OCI-LY1 (cell line): ENCODE measurements around the gene CEP57L1.

Experiments
- H2AFZ ChIP-seq: fragments of 200-600 bp; sonication (generic), shearing (Covaris generic); 2 replicates; pipeline ENCODE4 v1.6.0; 2014; ENCODE audit warnings: antibody characterized with exemption, mild to moderate bottlenecking, low read length
- H3F3A ChIP-seq: fragments of 200-600 bp; sonication (generic), shearing (Covaris generic); 2 replicates; pipeline ENCODE4 v1.6.0; 2014; ENCODE audit warnings: mild to moderate bottlenecking, antibody characterized with exemption, low read length, moderate library complexity; ENCODE audit not compliant: insufficient read depth
- H3K27ac ChIP-seq: fragments of 200-600 bp; sonication (generic); 2 replicates; pipeline ENCODE4 v1.5.1; 2014; ENCODE audit warnings: low read length, mixed run types, mild to moderate bottlenecking, low read depth; ENCODE audit not compliant: poor library complexity, severe bottlenecking
- H3K27me3 ChIP-seq: fragments of 200-600 bp; sonication (generic); 2 replicates; pipeline ENCODE4 v1.6.0; 2014; ENCODE audit warnings: antibody characterized with exemption, mild to moderate bottlenecking, low read length, moderate library complexity; ENCODE audit not compliant: insufficient read depth
- H3K36me3 ChIP-seq: fragments of 200-600 bp; sonication (generic); 2 replicates; pipeline ENCODE4 v1.6.1; 2014; ENCODE audit warnings: mild to moderate bottlenecking, antibody characterized with exemption, low read length, moderate library complexity, mixed read lengths; ENCODE audit not compliant: insufficient read depth
- H3K4me1 ChIP-seq: fragments of 200-600 bp; sonication (generic); 2 replicates; pipeline ENCODE4 v1.5.1; 2014; ENCODE audit warnings: mild to moderate bottlenecking, low read length, moderate library complexity; ENCODE audit not compliant: insufficient read depth, severe bottlenecking
- H3K4me2 ChIP-seq: fragments of 200-600 bp; sonication (generic), shearing (Covaris generic); 2 replicates; pipeline ENCODE4 v1.6.1; 2014; ENCODE audit warnings: low read length
- H3K4me3 ChIP-seq: fragments of 200-600 bp; sonication (generic); 2 replicates; pipeline ENCODE4 v1.5.1; 2014; ENCODE audit warnings: low read length, low read depth, mild to moderate bottlenecking, mixed read lengths; ENCODE audit not compliant: poor library complexity, severe bottlenecking
- H3K79me2 ChIP-seq: fragments of 200-600 bp; shearing (Covaris generic); 2 replicates; pipeline ENCODE4 v1.6.1; 2016; ENCODE audit warnings: mixed run types, low read length, mixed read lengths; ENCODE audit not compliant: insufficient read depth
- H3K9ac ChIP-seq: fragments of 200-600 bp; sonication (generic), shearing (Covaris generic); 2 replicates; pipeline ENCODE4 v1.6.1; 2014; ENCODE audit warnings: mild to moderate bottlenecking, low read length, mixed read lengths
- H3K9me2 ChIP-seq: fragments of 200-600 bp; sonication (generic), shearing (Covaris generic); 2 replicates; pipeline ENCODE4 v1.6.1; 2014; ENCODE audit warnings: low read depth, mild to moderate bottlenecking, low read length, mixed read lengths
- H3K9me3 ChIP-seq: fragments of 200-600 bp; shearing (Covaris generic); 2 replicates; pipeline ENCODE4 v1.6.1; 2014; ENCODE audit warnings: low read length, mixed read lengths
- H4K20me1 ChIP-seq: fragments of 200-600 bp; sonication (generic), shearing (Covaris generic); 2 replicates; pipeline ENCODE4 v1.6.0; 2016; ENCODE audit warnings: mild to moderate bottlenecking, low read length; ENCODE audit not compliant: insufficient read depth
- EZH2 ChIP-seq: fragments of 200-600 bp; sonication (generic), shearing (Covaris generic); IDR thresholded peaks from 2 replicates; pipeline ENCODE4 v1.8.0; 2017; ENCODE audit warnings: borderline replicate concordance, mixed run types, mild to moderate bottlenecking, antibody characterized with exemption, low read length, moderate library complexity, mixed read lengths
- TF ChIP-seq, protein P1 (sequence below): fragments of 200-600 bp; sonication (generic), shearing (Covaris generic); IDR thresholded peaks from 2 replicates; pipeline ENCODE4 v1.5.1; 2017; ENCODE audit warnings: mild to moderate bottlenecking, antibody characterized with exemption, low read length, moderate library complexity, mixed read lengths

CEP57L1 gene

DNA sequence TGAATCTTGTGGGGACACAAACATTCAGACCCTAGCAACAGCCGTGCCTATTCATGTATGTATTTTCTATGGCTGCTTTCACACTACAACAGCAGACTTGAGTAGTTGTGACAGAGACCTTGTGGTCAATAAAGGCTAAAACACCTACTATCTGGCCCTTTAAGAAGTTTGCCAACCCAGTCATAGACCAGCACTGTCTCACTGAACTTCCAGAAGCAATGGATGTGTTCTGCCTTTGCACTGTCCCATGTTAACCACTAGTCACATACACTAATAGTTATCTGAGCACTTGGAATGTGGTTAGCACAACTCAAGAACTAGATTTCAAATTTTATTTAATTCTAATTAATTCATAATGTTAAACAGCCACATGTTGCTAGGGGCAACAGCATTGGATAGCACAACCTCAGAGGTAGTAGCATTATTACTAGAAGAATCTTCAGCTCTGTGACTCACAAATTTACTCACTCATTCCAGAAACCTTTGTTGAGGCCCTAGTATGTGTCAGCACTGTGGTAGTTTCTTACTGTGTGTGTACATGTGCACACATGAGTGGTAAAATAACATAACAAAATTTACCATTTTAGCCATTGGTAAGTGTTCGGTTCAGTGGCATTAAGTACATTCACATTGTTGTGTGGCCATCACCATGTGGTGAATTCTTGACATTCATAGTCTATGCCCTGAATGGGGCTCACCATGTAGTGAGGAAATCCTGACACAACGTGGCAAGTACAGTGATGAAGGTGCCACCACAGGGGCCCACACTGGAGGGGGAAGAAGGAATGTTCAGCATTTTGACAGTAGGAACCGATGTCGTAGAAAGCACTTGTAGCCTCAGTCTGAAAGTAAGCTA lies 107.3 kb downstream of the CEP57L1 start:
- Histone ChIP-seq H3K36me3 (no peaks in the 10 kb centered on the region), H3K27ac (no peak overlapping the region), H3F3A (no peaks in the 10 kb centered on the region), H3K4me2 (no peak overlapping the region), H3K9me3 (no peaks in the 10 kb centered on the region), H3K27me3 (no peaks in the 10 kb centered on the region), H3K4me1 (no peaks in the 10 kb centered on the region), H3K9me2 (no peaks in the 10 kb centered on the region), H2AFZ (no peak overlapping the region), H3K9ac (no peak overlapping the region), H3K79me2 (no peaks in the 10 kb centered on the region), H4K20me1 (no peaks in the 10 kb centered on the region), H3K4me3 (no peak overlapping the region)
- TF ChIP-seq, protein P1, sequence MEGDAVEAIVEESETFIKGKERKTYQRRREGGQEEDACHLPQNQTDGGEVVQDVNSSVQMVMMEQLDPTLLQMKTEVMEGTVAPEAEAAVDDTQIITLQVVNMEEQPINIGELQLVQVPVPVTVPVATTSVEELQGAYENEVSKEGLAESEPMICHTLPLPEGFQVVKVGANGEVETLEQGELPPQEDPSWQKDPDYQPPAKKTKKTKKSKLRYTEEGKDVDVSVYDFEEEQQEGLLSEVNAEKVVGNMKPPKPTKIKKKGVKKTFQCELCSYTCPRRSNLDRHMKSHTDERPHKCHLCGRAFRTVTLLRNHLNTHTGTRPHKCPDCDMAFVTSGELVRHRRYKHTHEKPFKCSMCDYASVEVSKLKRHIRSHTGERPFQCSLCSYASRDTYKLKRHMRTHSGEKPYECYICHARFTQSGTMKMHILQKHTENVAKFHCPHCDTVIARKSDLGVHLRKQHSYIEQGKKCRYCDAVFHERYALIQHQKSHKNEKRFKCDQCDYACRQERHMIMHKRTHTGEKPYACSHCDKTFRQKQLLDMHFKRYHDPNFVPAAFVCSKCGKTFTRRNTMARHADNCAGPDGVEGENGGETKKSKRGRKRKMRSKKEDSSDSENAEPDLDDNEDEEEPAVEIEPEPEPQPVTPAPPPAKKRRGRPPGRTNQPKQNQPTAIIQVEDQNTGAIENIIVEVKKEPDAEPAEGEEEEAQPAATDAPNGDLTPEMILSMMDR: no peak
- TF ChIP-seq EZH2: no peak

DNA sequence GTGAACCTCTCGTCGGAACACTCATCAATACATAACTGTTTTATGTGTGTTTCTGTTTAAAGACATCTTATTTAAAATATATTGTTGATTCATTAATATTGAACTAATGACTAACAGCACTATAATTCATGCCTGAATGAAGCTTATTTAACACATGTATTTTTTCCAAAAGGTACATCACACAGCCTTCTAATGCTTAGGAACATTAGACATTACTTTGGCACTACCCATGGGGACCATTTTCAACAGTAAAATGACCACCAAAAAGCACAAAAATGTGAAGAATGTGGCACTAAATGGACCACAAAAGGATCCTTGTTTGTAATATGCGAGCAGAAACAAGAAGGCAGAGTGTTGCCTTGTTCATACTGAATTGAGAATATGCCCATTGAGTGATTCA lies 109.2 kb downstream of the CEP57L1 start:
- Histone ChIP-seq H3K27ac (no peak overlapping the region), H3K79me2 (no peaks in the 10 kb centered on the region), H3K9me2 (no peaks in the 10 kb centered on the region), H3F3A (no peaks in the 10 kb centered on the region), H3K36me3 (no peaks in the 10 kb centered on the region), H3K27me3 (no peaks in the 10 kb centered on the region), H4K20me1 (no peaks in the 10 kb centered on the region), H3K4me2 (no peak overlapping the region), H3K4me1 (no peaks in the 10 kb centered on the region), H3K4me3 (no peak overlapping the region), H3K9me3 (no peaks in the 10 kb centered on the region), H2AFZ (no peak overlapping the region), H3K9ac (no peak overlapping the region)
- TF ChIP-seq, protein P1: no peak
- TF ChIP-seq EZH2: no peak

DNA sequence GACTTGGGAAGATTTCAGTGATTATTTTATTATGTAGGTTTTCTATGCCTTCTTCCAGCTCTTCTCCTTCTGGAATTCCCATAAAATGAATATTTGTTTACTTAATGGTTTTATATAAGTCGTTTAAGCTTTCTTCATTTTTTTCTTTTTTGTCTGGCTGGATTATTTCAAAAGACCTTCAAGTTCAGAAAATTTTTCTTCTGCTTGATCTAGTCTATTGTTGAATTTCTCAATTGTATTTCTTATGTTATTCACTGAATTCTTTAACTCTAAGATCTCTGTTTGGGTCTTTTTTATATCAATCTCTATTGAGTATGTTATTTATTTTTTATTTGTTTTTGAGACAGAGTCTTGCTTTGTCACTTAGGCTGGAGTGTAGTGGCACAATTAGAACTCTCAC lies 117.4 kb downstream of the CEP57L1 start:
- Histone ChIP-seq H3K4me3 (no peak overlapping the region), H3K4me2 (no peak overlapping the region), H3K9ac (no peak overlapping the region), H3K27me3 (no peaks in the 10 kb centered on the region), H3K79me2 (no peaks in the 10 kb centered on the region), H2AFZ (no peak overlapping the region), H4K20me1 (no peaks in the 10 kb centered on the region), H3K36me3 (no peaks in the 10 kb centered on the region), H3K27ac (no peak overlapping the region), H3F3A (no peaks in the 10 kb centered on the region), H3K9me2 (no peaks in the 10 kb centered on the region), H3K9me3 (no peaks in the 10 kb centered on the region), H3K4me1 (no peaks in the 10 kb centered on the region)
- TF ChIP-seq EZH2: no peak
- TF ChIP-seq, protein P1: no peak
